Naive thymus-derived CD8-positive, alpha-beta T cell (primary cell): Measurements from ENCODE around the gene SH3RF3. TPM values are rescaled to one million over a fixed set of nuclear protein-coding genes. Genes with fewer than 3 reads are reported as not detected.

Experiments used
- ATAC-seq, 2 donors: fragments of 150-1000 bp; cut with Tn5 transposase in 1 of 2; sonication (Bioruptor Pico), chemical (Tn5 transposase) in 1 of 2; 1 replicate in 1 of 2; 2 replicates in 1 of 2; pipeline ENCODE4 v1.10.0; 2021; ENCODE audit warnings: mild to moderate bottlenecking in 2 of 2, moderate library complexity in 2 of 2
- POLR2A ChIA-PET: fragments of 350-600 bp; sonication (Branson Sonifier 250); formaldehyde crosslinking; loops from one replicate; lab custom pipeline; 2021; ENCODE audit warnings: antibody characterized with exemption; lab: Charles Lee
- DNase-seq, 10 donors: peaks; one replicate each; pipeline versions ENCODE4 v3.0.0 to v3.0.0-alpha.2; 2020 to 2022
- H3K27ac Mint-ChIP-seq, 10 donors: one replicate each; pipeline ENCODE4 v1.8.0; 2020 to 2022; ENCODE audit warnings: mild to moderate bottlenecking in 10 of 10, mixed read lengths in 10 of 10, moderate library complexity in 4 of 10, inconsistent platforms in 1 of 10
- H3K27me3 Mint-ChIP-seq, 5 donors: one replicate each; pipeline ENCODE4 v1.8.0; 2021 to 2022; ENCODE audit warnings: mixed read lengths in 5 of 5
- H3K36me3 Mint-ChIP-seq, 3 donors: one replicate each; pipeline ENCODE4 v1.8.0; 2020 to 2022; ENCODE audit warnings: mixed read lengths in 3 of 3, mild to moderate bottlenecking in 2 of 3, inconsistent platforms in 1 of 3
- H3K4me1 Mint-ChIP-seq, 4 donors: one replicate each; pipeline ENCODE4 v1.8.0; 2021 to 2022; ENCODE audit warnings: mixed read lengths in 4 of 4
- H3K4me3 Mint-ChIP-seq, 10 donors: one replicate each; pipeline ENCODE4 v1.8.0; 2020 to 2022; ENCODE audit warnings: mild to moderate bottlenecking in 10 of 10, mixed read lengths in 10 of 10, moderate library complexity in 6 of 10, inconsistent platforms in 1 of 10
- H3K9me3 Mint-ChIP-seq, 9 donors: one replicate each; pipeline ENCODE4 v1.8.0; 2020 to 2022; ENCODE audit warnings: mixed read lengths in 9 of 9, mild to moderate bottlenecking in 3 of 9, inconsistent platforms in 1 of 9, moderate library complexity in 1 of 9
- polyA plus RNA-seq, 3 donors: library from polyadenylated mRNA; unstranded; fragments of 300-500 nt; fragmentation: Illumina TruSeq; gene quantifications; one replicate each; pipeline ENCODE4 v1.2.3, GENCODE V29; 2021
- total RNA-seq, 8 experiments: library from RNA in 2 of 8; stranded (reverse) in 2 of 8; gene quantifications; one replicate each; pipeline ENCODE4 v1.2.3 and lab custom pipeline; 2021 to 2026

The SH3RF3 gene
- total and polyA plus RNA-seq, 5 experiments from 2014 or later: 0.39 to 15.1 (median 4.4) TPM

DNA sequence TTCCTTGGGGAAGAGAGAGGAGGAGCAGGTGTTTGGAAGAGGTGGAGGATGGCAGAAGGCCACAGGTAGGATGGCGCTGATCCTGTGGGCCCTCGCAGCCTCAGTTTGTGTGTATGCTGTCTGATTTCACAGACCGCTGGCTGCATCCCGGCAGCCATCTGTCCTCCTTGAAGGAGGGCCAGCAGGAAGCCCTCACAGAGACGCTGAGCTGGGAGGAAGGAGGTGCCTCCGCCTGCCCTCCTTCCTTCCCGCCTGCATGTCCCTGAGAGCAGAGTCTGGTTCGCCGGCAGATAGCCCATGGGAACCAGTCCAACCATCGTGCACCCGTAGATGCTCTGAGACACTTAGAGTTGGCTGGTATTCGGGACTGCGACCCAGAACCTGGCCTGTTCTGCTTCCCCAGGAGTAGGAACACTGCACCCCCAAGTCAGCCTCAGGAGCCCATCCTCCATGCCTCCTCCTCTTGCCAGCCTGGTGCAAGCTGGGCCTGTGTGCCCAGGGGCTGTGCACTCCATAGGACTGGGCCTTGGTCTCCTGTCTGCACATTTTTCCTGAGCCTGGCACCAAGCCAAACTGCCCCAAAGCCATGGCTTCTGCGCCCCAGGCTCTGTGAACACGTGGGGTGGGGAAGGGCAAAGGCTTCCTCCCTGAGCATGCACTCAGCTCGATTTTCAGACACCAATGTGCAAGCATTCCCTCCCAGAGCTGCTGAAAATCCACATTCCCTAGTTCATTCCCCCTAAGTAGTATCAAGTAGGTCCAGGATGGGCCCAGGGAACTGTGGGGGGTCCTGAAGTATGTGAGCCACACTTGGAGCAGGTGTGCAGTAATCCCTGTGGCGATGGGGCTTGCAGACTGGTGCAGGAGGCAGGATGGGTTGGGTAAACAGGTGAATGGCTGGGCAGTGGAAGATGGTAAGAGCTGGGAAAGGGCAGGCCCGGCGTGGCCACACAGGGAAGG, 369.2 kb downstream of the SH3RF3 start:
- Mint-ChIP-seq H3K9me3 (peaks cover 0 to 2% (median 0%) of the 10 kb centered on the region in 9 donors), H3K27me3 (no peaks in the 10 kb centered on the region), H3K4me3 (no peak overlapping the region), H3K36me3 (peaks cover 0 to 12% (median 4%) of the 10 kb centered on the region in 3 donors), H3K4me1 (peaks cover 0 to 2% (median under 1%) of the 10 kb centered on the region in 4 donors), H3K27ac (peak overlapping the region in 1 of 10 donors; percentile 65)
- no peak for DNase-seq
- no peak for ATAC-seq
- POLR2A ChIA-PET: no interaction called here

DNA sequence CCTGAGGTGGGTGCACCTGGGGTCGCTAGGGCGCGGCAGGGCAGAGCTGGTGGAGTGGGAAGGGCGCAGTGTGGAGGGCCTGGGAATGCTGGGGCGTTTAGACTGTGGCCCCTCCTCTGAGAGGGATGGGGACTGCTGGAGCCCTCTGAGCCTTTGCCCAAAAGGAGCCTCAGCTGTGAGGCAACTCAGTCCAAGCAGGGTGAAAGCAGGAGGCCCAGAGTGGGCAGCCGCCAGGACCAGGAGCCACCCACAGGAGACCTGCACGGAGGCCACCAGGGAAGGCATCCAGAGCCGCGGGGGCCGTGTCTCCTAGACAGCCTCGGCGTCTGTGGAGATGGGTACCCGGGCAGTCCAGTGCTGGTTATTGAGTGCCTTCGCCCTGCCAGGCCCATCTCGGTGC, 369.9 kb downstream of the SH3RF3 start:
- peaks cover 0 to 12% (median 4%) of the 10 kb centered on the region in 3 donors for H3K36me3 Mint-ChIP-seq
- peak overlapping the region in 1 of 10 donors; percentile 65 for H3K27ac Mint-ChIP-seq
- H3K9me3 Mint-ChIP-seq: peaks cover 0 to 2% (median 0%) of the 10 kb centered on the region in 9 donors
- H3K4me1 Mint-ChIP-seq: peaks cover 0 to 2% (median under 1%) of the 10 kb centered on the region in 4 donors
- H3K4me3 Mint-ChIP-seq: no peak overlapping the region
- ATAC-seq (no peak), DNase-seq (no peak)
- no peaks in the 10 kb centered on the region for H3K27me3 Mint-ChIP-seq
- POLR2A ChIA-PET: no interaction called here

- H3K9me3 Mint-ChIP-seq: peaks cover 0 to 2% (median 0%) of the 10 kb centered on the region in 9 donors
- POLR2A ChIA-PET: no interaction called here
- H3K27ac Mint-ChIP-seq: peak overlapping the region in 2 of 10 donors; percentile 24 to 63
- no peaks in the 10 kb centered on the region for H3K27me3 Mint-ChIP-seq
- H3K4me3 Mint-ChIP-seq: no peak overlapping the region
- peaks cover 0 to 2% (median under 1%) of the 10 kb centered on the region in 4 donors for H3K4me1 Mint-ChIP-seq
- DNase-seq: no peak
- no peak for ATAC-seq
- H3K36me3 Mint-ChIP-seq: peaks cover 0 to 12% (median 4%) of the 10 kb centered on the region in 3 donors
These were observed 370.6 kb downstream of the SH3RF3 start for GRCh38 chr2:109499566-109499965.

GRCh38 chr2:109500910-109501309, 371.9 kb downstream of the SH3RF3 start:
- DNase-seq (no peak), ATAC-seq (no peak)
- Mint-ChIP-seq H3K4me1 (peaks cover 0 to 2% (median under 1%) of the 10 kb centered on the region in 4 donors), H3K36me3 (peaks cover 0 to 12% (median 2%) of the 10 kb centered on the region in 3 donors), H3K27me3 (no peaks in the 10 kb centered on the region), H3K4me3 (no peak overlapping the region), H3K9me3 (peaks cover 0 to 2% (median 0%) of the 10 kb centered on the region in 9 donors), H3K27ac (no peak overlapping the region)
- POLR2A ChIA-PET: no interaction called here

GRCh38 chr2:109501461-109501860, 372.5 kb downstream of the SH3RF3 start:
- no peaks in the 10 kb centered on the region for H3K9me3 Mint-ChIP-seq
- H3K4me3 Mint-ChIP-seq: no peak overlapping the region
- no peaks in the 10 kb centered on the region for H3K27me3 Mint-ChIP-seq
- POLR2A ChIA-PET: no interaction called here
- no peak for DNase-seq
- peaks cover 0 to 2% (median under 1%) of the 10 kb centered on the region in 4 donors for H3K4me1 Mint-ChIP-seq
- ATAC-seq: no peak
- peaks cover 0 to 8% (median 0%) of the 10 kb centered on the region in 3 donors for H3K36me3 Mint-ChIP-seq
- H3K27ac Mint-ChIP-seq: no peak overlapping the region

DNA sequence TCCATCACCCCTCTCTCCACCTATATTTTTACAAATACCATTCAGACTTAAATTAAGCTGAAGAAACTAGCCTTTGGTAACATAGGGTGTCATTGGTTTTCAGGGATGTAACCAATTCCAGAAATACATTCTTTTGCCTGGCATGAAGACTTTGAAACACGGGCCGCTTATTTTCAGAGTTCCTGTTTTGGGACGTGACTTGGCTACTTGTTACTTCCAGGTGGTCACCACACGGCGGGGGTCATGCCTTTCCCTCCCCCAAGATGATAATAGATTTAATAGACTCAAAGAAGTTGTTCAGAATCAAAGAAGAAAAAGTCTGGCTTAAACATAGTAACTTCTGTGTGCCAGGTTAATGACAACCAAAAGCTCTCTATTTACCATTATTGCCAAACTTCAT, 374.2 kb downstream of the SH3RF3 start:
- POLR2A ChIA-PET: no interaction called here
- peaks cover 0 to 8% (median 0%) of the 10 kb centered on the region in 3 donors for H3K36me3 Mint-ChIP-seq
- DNase-seq: no peak
- H3K4me1 Mint-ChIP-seq: peaks cover 0 to 2% (median under 1%) of the 10 kb centered on the region in 4 donors
- ATAC-seq: no peak
- no peaks in the 10 kb centered on the region for H3K9me3 Mint-ChIP-seq
- peak overlapping the region in 1 of 10 donors; percentile 40 for H3K27ac Mint-ChIP-seq
- H3K27me3 Mint-ChIP-seq: no peaks in the 10 kb centered on the region
- H3K4me3 Mint-ChIP-seq: no peak overlapping the region

DNA sequence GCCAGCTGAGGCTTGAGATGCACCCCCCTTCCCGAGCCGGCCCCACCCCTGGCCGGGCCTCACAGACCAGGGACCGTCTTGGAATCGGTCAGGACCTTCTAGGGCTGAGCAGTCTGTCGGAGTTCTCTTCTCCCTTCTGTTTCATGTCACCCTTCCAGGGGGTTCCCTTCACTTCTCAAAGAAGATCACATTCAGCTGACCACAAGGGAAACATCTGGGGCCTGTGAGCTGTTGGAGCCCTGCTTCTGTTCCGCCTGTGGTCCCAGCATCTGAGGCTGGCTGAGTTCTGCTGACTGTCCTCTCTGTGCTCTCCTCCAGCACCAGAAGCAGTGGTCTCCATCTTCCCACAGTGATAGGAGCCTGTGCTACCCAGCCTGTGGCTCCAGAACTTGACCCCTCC, 378.2 kb downstream of the SH3RF3 start:
- POLR2A ChIA-PET: no interaction called here
- peaks cover 0 to 4% (median 0%) of the 10 kb centered on the region in 3 donors for H3K36me3 Mint-ChIP-seq
- peaks cover 0 to 9% (median 6%) of the 10 kb centered on the region in 4 donors for H3K4me1 Mint-ChIP-seq
- ATAC-seq (no peak), DNase-seq (no peak)
- H3K9me3 Mint-ChIP-seq: no peaks in the 10 kb centered on the region
- no peaks in the 10 kb centered on the region for H3K27me3 Mint-ChIP-seq
- no peak overlapping the region for H3K27ac Mint-ChIP-seq
- no peak overlapping the region for H3K4me3 Mint-ChIP-seq

DNA sequence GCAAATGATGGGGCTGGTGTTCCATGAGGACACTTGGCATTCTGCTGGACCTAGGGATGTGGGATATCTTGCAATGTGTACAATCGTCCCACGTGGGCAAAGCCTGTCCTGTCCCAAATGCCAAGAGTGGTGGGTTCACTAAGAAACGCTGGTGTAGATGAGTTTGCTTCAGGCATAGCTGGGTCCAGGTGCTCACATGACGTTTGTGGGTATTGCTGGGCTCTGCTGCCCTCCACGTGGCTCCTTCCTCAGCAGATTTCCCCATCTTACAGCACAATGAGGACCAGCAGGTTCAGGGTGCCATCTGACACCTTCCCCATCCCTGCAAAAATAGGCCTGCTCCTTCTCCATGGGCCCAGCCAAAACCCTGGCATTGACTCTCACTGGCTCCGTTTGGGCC, 378.8 kb downstream of the SH3RF3 start:
- H3K9me3 Mint-ChIP-seq: no peaks in the 10 kb centered on the region

DNA sequence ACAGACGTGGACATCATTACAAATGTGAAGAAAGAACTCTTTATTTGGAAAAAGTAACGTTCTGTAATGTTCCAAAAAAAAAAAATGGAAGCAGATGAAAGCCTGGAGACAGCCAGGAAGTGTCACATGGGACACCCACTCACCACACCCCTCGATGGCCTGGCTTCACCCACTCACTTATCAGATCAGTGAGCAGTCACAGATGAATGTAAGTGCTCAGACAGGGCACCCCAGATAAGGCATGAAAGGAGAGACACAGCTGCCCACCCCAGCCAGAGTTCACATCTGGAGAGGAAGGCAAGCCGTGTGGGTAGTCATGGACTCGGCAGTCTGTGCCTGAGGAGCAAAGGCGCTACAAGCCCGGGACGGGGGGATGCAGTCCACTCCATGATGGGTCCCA, 379.6 kb downstream of the SH3RF3 start:
- ATAC-seq (no peak), DNase-seq (no peak)
- POLR2A ChIA-PET: no interaction called here
- H3K27me3 Mint-ChIP-seq: peaks cover 0 to 3% (median 0%) of the 10 kb centered on the region in 5 donors
- no peaks in the 10 kb centered on the region for H3K9me3 Mint-ChIP-seq
- no peak overlapping the region for H3K4me3 Mint-ChIP-seq
- H3K27ac Mint-ChIP-seq: peak overlapping the region in 1 of 10 donors; percentile 28
- no peaks in the 10 kb centered on the region for H3K36me3 Mint-ChIP-seq
- peaks cover 4 to 9% (median 7%) of the 10 kb centered on the region in 4 donors for H3K4me1 Mint-ChIP-seq

More for the DNA sequence above, 378.8 kb downstream of the SH3RF3 start:
- H3K27me3 Mint-ChIP-seq: no peaks in the 10 kb centered on the region
- POLR2A ChIA-PET: no interaction called here
- H3K36me3 Mint-ChIP-seq: no peaks in the 10 kb centered on the region
- H3K4me1 Mint-ChIP-seq: peaks cover 0 to 9% (median 6%) of the 10 kb centered on the region in 4 donors
- DNase-seq (no peak), ATAC-seq (no peak)
- no peak overlapping the region for H3K4me3 Mint-ChIP-seq
- no peak overlapping the region for H3K27ac Mint-ChIP-seq

GRCh38 chr2:109510136-109511028, 381.4 kb downstream of the SH3RF3 start:
- peak overlapping the region in 2 of 10 donors; percentile 64 to 80 for H3K27ac Mint-ChIP-seq
- H3K4me3 Mint-ChIP-seq: no peak overlapping the region
- peaks cover 6 to 9% (median 7%) of the 10 kb centered on the region in 4 donors for H3K4me1 Mint-ChIP-seq
- DNase-seq (peak; percentile 57 to 88 (median 74)), ATAC-seq (peak; percentile 87 to 90)
- POLR2A ChIA-PET: interaction anchor here (0.7 to 2.0 kb wide), 4 partner anchors 160 to 478 kb away, joined by 3 to 7 read pairs (median 5); partner anchors contain the start of gene SH3RF3
- H3K36me3 Mint-ChIP-seq: no peaks in the 10 kb centered on the region
- H3K27me3 Mint-ChIP-seq: peaks cover 0 to 3% (median 0%) of the 10 kb centered on the region in 5 donors
- no peaks in the 10 kb centered on the region for H3K9me3 Mint-ChIP-seq

- peaks cover 0 to 3% (median 0%) of the 10 kb centered on the region in 5 donors for H3K27me3 Mint-ChIP-seq
- no peak for ATAC-seq
- no peak overlapping the region for H3K27ac Mint-ChIP-seq
- no peaks in the 10 kb centered on the region for H3K36me3 Mint-ChIP-seq
- no peak for DNase-seq
- H3K9me3 Mint-ChIP-seq: no peaks in the 10 kb centered on the region
- POLR2A ChIA-PET: interaction anchor here (2.0 kb wide), 1 partner anchor 383 kb away, joined by 7 read pairs; the partner anchor contains the start of gene SH3RF3
- H3K4me3 Mint-ChIP-seq: no peak overlapping the region
- H3K4me1 Mint-ChIP-seq: peaks cover 6 to 9% (median 7%) of the 10 kb centered on the region in 4 donors
These were observed 382.2 kb downstream of the SH3RF3 start for GRCh38 chr2:109511168-109511567.

DNA sequence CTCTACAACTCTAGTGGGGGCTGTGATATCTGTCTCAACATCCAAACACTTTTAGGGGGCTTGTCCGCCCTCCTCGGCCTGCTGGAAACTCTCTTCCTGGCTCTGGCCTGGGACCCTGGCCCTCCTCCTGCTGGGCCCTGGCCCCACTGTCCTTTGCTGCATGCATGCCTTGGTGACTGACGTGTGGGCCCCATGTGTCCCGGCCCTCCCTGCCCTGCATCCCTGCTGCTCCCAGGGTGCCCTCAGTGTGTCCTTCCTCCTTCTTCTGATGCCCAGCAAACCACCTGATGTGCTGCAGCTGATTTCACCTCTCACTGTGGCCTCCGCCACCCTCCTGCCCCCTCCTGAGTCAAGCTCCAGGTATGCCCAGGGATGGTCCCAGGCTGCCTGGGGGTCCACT, 383.1 kb downstream of the SH3RF3 start:
- Mint-ChIP-seq H3K9me3 (no peaks in the 10 kb centered on the region), H3K4me3 (no peak overlapping the region), H3K27me3 (peaks cover 0 to 3% (median 0%) of the 10 kb centered on the region in 5 donors), H3K27ac (peak overlapping the region in 1 of 10 donors; percentile 53), H3K4me1 (peaks cover 6 to 9% (median 7%) of the 10 kb centered on the region in 4 donors), H3K36me3 (no peaks in the 10 kb centered on the region)
- DNase-seq (no peak), ATAC-seq (no peak)
- POLR2A ChIA-PET: no interaction called here
